NCI-H2171 treated with DMSO at 0.1 percent for 48 hours (cell line): ENCODE results near the gene CCS.
"Not testable (repeated sequence)": the region's sequence is repeated elsewhere in the genome, so short reads cannot be mapped to it uniquely, and the experiment has no call there.

Source experiments
- DNase-seq: peaks from one replicate; lab custom pipeline; 2025; lab: John Stamatoyannopoulos, UW

CCS gene

DNA sequence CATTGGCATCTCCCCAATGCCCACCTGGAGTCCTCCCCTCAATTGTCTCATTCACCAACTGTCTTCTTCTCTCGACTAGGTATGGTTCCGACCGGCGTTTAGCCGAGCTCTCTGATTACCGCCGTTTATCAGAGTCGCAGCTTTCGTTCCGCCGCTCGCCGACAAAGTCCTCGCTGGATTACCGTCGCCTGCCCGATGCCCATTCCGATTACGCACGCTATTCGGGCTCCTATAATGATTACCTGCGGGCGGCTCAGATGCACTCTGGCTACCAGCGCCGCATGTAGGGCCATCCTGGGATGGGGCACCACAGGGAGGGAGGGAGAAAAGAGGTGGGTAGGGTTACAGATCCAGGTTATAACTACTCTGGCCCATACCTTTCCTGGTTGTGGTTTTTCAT lies 33.4 kb downstream of the CCS start:
- no peak for DNase-seq

DNA sequence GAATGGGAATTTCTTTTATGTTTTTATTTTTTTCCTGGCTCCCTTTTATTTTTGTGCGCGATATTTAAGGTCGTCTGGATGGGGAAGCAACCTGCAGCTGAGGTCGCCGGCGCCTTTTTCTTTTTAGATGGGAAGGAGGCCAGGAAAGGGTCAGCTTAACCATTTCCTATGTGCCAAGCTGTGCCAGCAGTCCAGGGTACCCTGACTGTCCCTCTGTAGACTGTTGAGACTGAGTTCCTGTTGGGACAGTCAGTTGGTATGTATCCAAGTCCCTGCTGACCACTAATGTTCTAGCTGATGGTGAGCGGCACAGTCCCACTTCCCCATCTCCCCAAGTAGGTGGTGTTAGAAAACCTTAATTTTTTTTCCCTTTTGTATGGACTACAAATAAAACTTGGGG lies 33.9 kb downstream of the CCS start:
- DNase-seq, result no peak

GRCh38 chr11:66628061-66628603 lies 35.1 kb downstream of the CCS start:
- no peak for DNase-seq

GRCh38 chr11:66629356-66629755 lies 36.4 kb downstream of the CCS start:
- no peak for DNase-seq

- no peak for DNase-seq
Measured at GRCh38 chr11:66631883-66632282, 38.9 kb downstream of the CCS start.

DNA sequence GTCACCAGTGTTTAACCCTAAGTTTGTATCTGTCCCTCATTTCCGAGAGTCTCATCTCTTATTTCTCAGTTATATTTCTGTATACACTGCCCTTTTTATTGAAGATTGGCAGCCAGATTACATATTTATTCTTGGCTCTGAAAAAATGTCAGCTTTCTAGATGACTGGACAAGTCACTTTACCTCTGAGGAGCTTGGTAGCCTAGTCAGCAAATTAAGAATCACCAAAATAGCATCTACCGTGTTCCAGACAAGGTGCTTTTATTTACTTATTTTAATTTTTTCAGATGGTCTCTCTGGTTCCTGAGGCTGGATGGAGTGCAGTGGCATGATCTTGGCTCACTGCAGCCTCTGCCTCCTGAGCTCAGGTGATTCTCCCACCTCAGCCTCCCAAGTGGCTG lies 40.0 kb downstream of the CCS start:
- DNase-seq, result no peak

GRCh38 chr11:66636411-66636810 lies 43.4 kb downstream of the CCS start:
- no peak for DNase-seq

DNA sequence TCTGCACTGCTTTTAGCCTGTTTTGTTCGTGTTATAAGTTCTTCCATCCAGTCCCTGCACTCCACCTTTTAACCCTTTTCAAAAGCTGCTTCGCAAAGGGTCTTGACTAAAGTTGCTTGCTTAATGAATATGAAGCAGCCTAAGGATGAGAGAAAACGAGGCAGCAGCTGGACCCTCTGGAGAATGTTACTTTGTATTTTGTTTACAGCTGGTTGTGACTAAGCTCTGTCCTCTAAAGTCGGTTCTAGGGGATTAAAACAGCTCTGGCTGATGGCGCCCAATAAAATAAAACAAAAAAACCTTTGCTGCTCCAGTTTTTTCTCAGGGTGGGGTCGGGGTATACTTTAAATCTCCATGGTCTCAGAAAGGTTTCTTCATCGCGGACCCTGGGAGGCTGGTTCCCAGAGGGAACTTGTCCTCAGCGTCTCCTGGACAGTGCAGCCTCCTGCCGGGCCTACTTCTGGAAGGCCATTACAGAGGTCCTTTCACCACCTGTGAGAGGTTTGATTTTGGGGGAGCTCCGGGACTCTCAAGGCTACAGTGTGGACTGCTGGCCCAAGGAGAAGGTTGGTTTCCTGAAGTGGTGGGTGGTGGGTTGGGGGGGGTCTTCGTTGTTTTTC lies 44.7 kb downstream of the CCS start:
- DNase-seq, result peak; percentile 35

DNA sequence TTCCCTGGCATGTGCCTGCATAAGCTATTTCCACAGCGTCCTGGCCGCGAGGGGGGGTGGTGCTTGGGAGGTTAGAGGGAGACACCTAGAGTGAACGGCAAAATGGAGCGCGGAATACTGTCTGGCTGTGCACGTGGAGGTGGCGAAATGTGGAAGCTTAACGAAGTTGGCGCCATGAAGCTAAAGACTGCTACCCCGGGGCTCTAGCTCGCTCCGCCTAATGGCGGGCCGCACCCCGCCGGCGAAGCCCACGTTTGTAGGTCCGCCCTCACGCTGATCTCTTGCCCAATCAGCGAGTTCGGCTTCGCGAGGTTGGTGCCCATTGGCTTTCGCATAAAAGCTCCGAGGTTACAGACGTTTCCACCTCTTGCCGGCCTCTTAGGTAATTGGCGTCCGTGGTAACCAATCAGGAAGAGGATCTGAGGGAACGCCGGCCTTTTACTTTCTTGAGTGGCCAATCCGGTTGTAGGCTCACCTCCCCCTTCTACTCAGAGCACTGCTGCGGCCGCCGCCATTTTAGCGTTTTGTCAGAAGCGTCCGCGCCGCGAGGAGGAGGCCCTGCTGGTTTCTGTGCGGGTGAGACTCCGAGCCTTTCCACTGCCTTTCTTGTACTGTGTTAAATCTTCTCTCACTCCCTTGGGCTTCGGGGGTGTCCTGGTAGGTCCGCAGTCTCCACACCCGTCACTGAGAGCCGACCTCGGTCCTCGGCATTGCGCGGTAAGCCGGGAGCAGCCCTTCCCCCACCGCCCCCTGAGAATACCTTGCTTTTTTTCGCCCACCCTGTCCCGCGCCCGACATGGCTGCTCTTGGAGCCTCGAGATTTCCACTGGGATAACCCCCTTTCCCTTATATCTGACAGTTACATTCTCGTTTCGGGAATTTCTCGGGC lies 45.4 kb downstream of the CCS start, which contains the start of gene RBM4:
RBM4 (plus strand) TSS at position 527 of the 889 bp plus-strand sequence. CDS start 1,009 bp downstream, outside the sequence.
- DNase-seq, result peak; percentile 100

- DNase-seq, result no peak
Measured at GRCh38 chr11:66639066-66639813, 46.3 kb downstream of the CCS start.

DNA sequence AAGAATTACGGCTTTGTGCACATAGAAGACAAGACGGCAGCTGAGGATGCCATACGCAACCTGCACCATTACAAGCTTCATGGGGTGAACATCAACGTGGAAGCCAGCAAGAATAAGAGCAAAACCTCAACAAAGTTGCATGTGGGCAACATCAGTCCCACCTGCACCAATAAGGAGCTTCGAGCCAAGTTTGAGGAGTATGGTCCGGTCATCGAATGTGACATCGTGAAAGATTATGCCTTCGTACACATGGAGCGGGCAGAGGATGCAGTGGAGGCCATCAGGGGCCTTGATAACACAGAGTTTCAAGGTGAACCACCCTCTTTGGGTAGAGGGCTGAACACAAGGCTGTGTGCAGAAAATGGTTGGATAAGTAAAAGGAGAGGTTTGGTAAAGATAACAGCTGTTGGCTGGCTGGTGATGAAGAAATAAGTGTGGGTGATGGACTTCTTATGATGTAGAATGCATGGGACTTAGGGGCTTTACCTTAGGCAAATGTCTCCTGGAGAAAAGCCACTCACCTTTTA lies 46.9 kb downstream of the CCS start:
- DNase-seq, result not testable (repeated sequence)

GRCh38 chr11:66641834-66642233 lies 48.8 kb downstream of the CCS start:
- DNase-seq, result no peak

GRCh38 chr11:66643745-66644437 lies 50.9 kb downstream of the CCS start:
- DNase-seq, result no peak

DNA sequence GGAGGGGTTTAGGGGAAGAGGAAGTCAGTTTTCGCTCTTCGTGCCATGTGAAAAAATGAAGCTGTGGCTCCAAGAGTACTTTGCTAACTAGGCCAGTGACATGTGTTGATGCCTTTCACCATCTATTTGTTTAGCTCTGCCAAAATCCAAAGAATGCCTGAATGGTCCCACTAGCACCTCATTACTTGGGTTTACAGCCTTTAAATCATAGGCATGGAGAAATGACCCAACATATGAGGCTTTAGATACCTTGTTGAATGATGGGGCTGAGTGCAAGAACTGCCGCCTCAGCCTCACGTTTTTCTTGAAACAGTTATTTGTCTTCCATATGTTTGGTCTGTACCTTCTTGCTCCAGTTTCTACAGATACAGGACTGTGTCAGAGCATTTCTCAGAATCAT lies 53.8 kb downstream of the CCS start:
- DNase-seq, result no peak

GRCh38 chr11:66649903-66650302 lies 56.9 kb downstream of the CCS start:
- no peak for DNase-seq

- DNase-seq, result no peak
Measured at GRCh38 chr11:66651016-66651415, 58.0 kb downstream of the CCS start.

- no peak for DNase-seq
Measured at GRCh38 chr11:66652651-66653050, 59.7 kb downstream of the CCS start.

DNA sequence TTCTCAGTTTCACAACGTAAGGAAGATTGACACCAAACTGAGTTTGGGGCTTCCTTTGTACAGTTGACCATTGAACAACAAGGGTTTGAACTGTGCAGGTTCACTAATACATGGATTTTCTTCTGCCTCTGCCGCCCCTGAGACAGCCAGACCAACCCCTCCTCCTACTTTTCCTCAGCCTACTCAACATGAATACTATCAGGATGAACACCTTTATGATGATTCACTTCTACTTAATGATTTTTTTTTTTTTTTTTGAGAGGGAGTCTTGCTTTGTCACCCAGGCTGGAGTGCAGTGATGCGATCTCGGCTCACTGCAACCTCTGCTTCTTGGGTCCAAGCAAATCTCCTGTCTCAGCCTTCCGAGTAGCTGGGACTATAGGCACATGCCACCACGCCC lies 60.1 kb downstream of the CCS start:
- DNase-seq, result no peak
